ENCODE measurements around the gene ABR.
A peak's percentile ranks its signal among the peaks of the same experiment; 100 is the strongest.
"Not testable (repeated sequence)": the region's sequence is repeated elsewhere in the genome, so short reads cannot be mapped to it uniquely, and the experiment has no call there.

ABR gene

GRCh38 chr17:1120596-1121441 is 59.0 kb downstream of the ABR start:
- peak; percentile 22 for DNase-seq

GRCh38 chr17:1119924-1120323 is 59.9 kb downstream of the ABR start:
- DNase-seq, result peak; percentile 19

- no peak for DNase-seq
These were observed 63.2 kb downstream of the ABR start for GRCh38 chr17:1116602-1117001.

GRCh38 chr17:1112875-1113274 is 66.9 kb downstream of the ABR start:
- no peak for DNase-seq

- DNase-seq, result no peak
These were observed 68.0 kb downstream of the ABR start for GRCh38 chr17:1111599-1112443.

GRCh38 chr17:1110862-1111598 is 68.8 kb downstream of the ABR start:
- DNase-seq, result no peak

- no peak for DNase-seq
These were observed 69.3 kb downstream of the ABR start for GRCh38 chr17:1110541-1110861.

GRCh38 chr17:1109606-1110540 is 69.9 kb downstream of the ABR start:
- DNase-seq, result no peak

GRCh38 chr17:1108765-1109605 is 70.8 kb downstream of the ABR start:
- DNase-seq, result peak; percentile 75

- DNase-seq, result peak; percentile 36
These were observed 71.4 kb downstream of the ABR start for GRCh38 chr17:1108478-1108764.

- DNase-seq, result peak; percentile 15
These were observed 71.9 kb downstream of the ABR start for GRCh38 chr17:1107777-1108477.

GRCh38 chr17:1107083-1107776 is 72.6 kb downstream of the ABR start:
- DNase-seq, result no peak

- no peak for DNase-seq
These were observed 75.6 kb downstream of the ABR start for GRCh38 chr17:1104222-1104621.

GRCh38 chr17:1100382-1100781 is 79.4 kb downstream of the ABR start:
- no peak for DNase-seq

- DNase-seq, result no peak
These were observed 80.5 kb downstream of the ABR start for GRCh38 chr17:1099242-1099641.

- DNase-seq, result not testable (repeated sequence)
These were observed 81.6 kb downstream of the ABR start for GRCh38 chr17:1097972-1098744.

- DNase-seq, result no peak
These were observed 83.6 kb downstream of the ABR start for GRCh38 chr17:1096215-1096614.

- no peak for DNase-seq
These were observed 84.0 kb downstream of the ABR start for GRCh38 chr17:1095853-1096173.

GRCh38 chr17:1095090-1095852 is 84.5 kb downstream of the ABR start:
- no peak for DNase-seq

Measured in CD4-positive, alpha-beta T cell treated with Interleukin-21 for 1 hour (primary cell).